Activated CD4-positive, alpha-beta T cell treated with anti-CD3 and anti-CD28 coated beads, Interleukin-2, amount 10 ng/mL, durations not matched to agents 7 days and 5 days (primary cell): Measurements from ENCODE around the gene MAP4K3. TPM values are rescaled to one million over a fixed set of nuclear protein-coding genes. Genes with fewer than 3 reads are reported as not detected.

Source experiments
- CTCF ChIA-PET: fragments of 350-600 bp; sonication (Branson Sonifier 250); formaldehyde crosslinking; loops from one replicate; lab custom pipeline; 2021; ENCODE audit warnings: antibody characterized with exemption; lab: Charles Lee
- POLR2A ChIA-PET: fragments of 350-600 bp; sonication (Branson Sonifier 250); formaldehyde crosslinking; loops from one replicate; lab custom pipeline; 2021; ENCODE audit warnings: antibody characterized with exemption; lab: Charles Lee
- DNase-seq: peaks from one replicate; pipeline ENCODE4 v3.0.0-alpha.2; 2020
- H3K27ac Mint-ChIP-seq: one replicate; pipeline ENCODE4 v1.8.0; 2021; ENCODE audit warnings: mild to moderate bottlenecking, moderate library complexity, mixed read lengths
- H3K27me3 Mint-ChIP-seq: one replicate; pipeline ENCODE4 v1.8.0; 2021; ENCODE audit warnings: mixed read lengths
- H3K36me3 Mint-ChIP-seq: one replicate; pipeline ENCODE4 v1.8.0; 2021; ENCODE audit warnings: low read depth, mixed read lengths
- H3K4me1 Mint-ChIP-seq: one replicate; pipeline ENCODE4 v1.8.0; 2021; ENCODE audit warnings: mixed read lengths
- H3K4me3 Mint-ChIP-seq: one replicate; pipeline ENCODE4 v1.8.0; 2021; ENCODE audit warnings: mild to moderate bottlenecking, moderate library complexity, mixed read lengths
- H3K9me3 Mint-ChIP-seq: one replicate; pipeline ENCODE4 v1.8.0; 2021; ENCODE audit warnings: mixed read lengths
- total RNA-seq, 2 experiments: library from RNA; stranded (reverse); gene quantifications; one replicate each; pipeline ENCODE4 v1.2.3, GENCODE V29; 2021

The MAP4K3 gene
- total RNA-seq, 2 experiments from 2014 or later: 8.1 to 8.7 TPM

DNA sequence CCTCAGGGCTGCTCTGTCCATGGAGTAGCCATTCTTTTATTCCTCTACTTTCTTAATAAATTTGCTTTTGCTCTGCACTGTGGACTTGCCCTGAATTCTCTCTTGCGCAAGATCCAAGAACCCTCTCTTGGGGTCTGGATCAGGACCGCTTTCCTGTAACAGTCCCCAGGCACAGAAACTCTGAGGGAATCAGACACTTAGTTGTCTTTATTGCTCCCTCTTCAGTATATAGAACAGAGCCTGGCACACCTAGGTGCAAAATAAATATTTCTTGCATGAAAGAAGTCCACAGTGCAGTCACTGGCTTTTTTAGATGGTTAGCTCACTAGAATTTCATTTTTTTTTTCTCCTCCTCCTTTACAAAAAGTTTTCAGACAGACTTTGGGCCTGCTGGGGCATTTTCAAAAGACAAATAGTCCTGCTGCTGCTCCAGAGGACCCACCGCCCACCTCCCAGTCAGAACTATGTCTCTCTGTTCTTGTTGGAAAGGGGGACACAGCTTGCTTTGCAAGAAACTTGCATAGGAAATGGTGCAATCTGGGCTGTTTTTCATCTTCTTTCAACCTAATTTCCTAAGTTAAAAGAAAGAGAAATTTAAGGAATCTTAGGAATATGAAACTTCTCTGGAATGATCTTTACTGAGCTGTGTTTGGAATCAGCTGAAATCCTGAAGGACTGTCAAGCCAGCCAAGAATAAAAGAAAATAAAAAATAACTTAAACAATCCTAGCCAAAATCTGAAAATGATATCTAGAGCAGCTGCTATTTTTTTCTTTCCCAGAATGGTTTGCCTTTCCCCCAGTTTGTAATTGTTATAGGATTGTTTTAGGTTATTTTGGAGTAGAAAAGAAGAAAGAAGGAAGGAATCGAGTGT lies 31.7 kb upstream of the MAP4K3 start:
- Mint-ChIP-seq H3K27ac (no peak overlapping the region), H3K9me3 (no peaks in the 10 kb centered on the region), H3K36me3 (no peaks in the 10 kb centered on the region), H3K4me1 (peaks cover 13% of the 10 kb centered on the region), H3K4me3 (no peak overlapping the region), H3K27me3 (no peaks in the 10 kb centered on the region)
- ChIA-PET POLR2A (no interaction called here), CTCF (no interaction called here)
- no peak for DNase-seq

DNA sequence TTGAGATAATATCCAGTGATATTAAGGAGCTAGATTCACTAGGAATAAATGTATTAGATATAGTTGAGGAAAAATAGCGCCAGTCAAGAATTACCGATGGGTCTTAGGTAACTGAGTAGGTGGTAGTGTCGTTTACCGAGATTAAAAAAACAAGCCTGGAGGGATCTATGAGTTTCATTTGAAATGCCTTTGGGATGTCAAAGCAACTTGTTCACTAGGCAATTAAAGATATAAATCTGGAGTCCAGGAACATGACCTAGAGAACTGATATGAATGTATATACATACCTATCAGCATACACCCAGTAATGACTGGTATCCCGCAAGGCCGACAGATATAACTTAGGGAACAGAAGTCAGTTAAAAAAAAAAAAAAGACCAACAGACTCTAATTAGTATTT lies 29.2 kb upstream of the MAP4K3 start:
- H3K27ac Mint-ChIP-seq: no peak overlapping the region
- POLR2A ChIA-PET: no interaction called here
- H3K4me1 Mint-ChIP-seq: peaks cover 13% of the 10 kb centered on the region
- H3K4me3 Mint-ChIP-seq: no peak overlapping the region
- no peak for DNase-seq
- no peaks in the 10 kb centered on the region for H3K27me3 Mint-ChIP-seq
- no peaks in the 10 kb centered on the region for H3K9me3 Mint-ChIP-seq
- CTCF ChIA-PET: no interaction called here
- no peaks in the 10 kb centered on the region for H3K36me3 Mint-ChIP-seq

DNA sequence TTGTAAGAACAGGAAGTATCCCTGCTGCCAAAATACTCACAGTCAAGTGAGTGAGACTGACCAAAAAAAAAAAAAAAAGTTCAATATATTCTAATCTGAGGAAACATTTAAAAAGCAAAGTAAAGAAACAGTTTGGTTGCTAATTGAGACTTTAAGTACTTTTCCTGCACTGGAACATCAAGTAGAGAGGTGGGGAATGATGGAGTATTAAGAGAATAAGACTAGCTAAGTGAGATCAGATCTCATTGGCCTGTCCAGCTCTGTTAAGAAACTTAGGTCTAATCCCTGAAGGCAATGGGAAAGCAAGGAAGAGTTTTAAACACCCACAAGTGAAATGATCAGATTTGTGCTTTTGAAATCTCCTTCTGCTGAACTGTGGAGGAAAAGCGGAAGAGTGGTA lies 27.8 kb upstream of the MAP4K3 start:
- no peak overlapping the region for H3K27ac Mint-ChIP-seq
- no peak for DNase-seq
- H3K4me1 Mint-ChIP-seq: peaks cover 13% of the 10 kb centered on the region
- H3K4me3 Mint-ChIP-seq: no peak overlapping the region
- H3K36me3 Mint-ChIP-seq: no peaks in the 10 kb centered on the region
- POLR2A ChIA-PET: no interaction called here
- no peaks in the 10 kb centered on the region for H3K9me3 Mint-ChIP-seq
- H3K27me3 Mint-ChIP-seq: no peaks in the 10 kb centered on the region
- CTCF ChIA-PET: interaction anchor here (1.1 kb wide), 1 partner anchor 11 kb away, joined by 3 read pairs; no protein-coding TSS in a partner anchor

DNA sequence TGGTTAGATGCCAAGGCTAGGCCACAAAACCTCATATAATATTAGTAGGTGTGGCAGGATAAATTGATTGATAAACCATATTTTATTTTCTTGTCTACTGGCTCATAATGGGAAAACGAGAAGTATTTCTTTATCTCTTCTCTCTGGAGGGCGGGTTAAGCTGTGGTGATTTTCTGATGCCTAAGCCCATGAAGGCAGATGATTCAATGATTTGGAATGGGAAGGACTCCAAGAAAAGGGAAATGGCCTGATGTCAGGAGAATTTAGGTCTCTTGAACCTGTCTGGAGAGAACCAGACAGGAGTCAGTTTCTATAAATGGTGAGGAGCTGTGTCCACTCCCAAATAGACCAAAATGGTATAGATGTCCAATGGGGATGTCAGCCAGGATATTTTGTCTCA lies 18.7 kb upstream of the MAP4K3 start:
- Mint-ChIP-seq H3K4me3 (no peak overlapping the region), H3K27me3 (no peaks in the 10 kb centered on the region), H3K9me3 (peaks cover 3% of the 10 kb centered on the region), H3K36me3 (peaks cover 5% of the 10 kb centered on the region), H3K4me1 (peaks cover 4% of the 10 kb centered on the region), H3K27ac (no peak overlapping the region)
- DNase-seq: no peak
- CTCF ChIA-PET: no interaction called here
- POLR2A ChIA-PET: no interaction called here

DNA sequence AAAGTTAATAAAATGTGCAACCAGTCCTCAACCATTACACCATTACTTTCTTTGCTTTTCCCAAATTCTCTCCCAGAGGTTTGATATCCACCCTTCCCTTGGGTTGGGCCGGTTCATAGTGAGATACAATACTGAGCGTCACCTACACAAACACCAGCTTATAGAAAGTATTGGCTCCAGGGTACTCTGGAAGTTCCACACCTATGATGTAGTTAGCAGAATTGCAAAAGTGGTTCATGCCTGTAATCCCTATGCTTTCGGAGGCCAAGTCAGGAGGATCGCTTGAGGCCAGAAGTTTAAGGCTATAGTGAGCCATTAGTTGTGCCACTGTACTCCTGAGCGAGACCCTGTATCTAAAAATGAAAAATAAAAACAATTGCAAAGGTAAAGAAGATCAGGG lies 15.3 kb upstream of the MAP4K3 start:
- no peak for DNase-seq
- ChIA-PET POLR2A (no interaction called here), CTCF (no interaction called here)
- H3K4me1 Mint-ChIP-seq: peaks cover 6% of the 10 kb centered on the region
- H3K4me3 Mint-ChIP-seq: no peak overlapping the region
- peaks cover 3% of the 10 kb centered on the region for H3K36me3 Mint-ChIP-seq
- H3K27ac Mint-ChIP-seq: no peak overlapping the region
- no peaks in the 10 kb centered on the region for H3K9me3 Mint-ChIP-seq
- H3K27me3 Mint-ChIP-seq: no peaks in the 10 kb centered on the region

DNA sequence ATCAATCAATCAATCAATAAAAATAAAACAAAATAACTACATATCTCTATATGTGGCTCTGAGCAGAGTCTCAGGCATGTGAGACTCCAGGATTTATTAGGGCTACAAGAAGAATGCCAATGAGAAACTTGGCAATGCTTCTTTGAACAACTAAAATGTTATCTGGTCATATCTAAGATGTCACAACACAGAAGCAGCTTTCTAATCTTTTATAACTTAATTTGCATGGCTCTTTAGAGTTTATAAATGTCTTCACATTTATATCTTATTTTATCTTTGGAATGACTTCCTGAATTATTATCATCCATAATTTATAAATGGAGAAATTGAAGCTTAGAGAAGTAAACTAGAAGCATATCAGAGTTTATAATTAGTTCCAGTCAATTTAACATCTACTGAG lies 14.9 kb upstream of the MAP4K3 start:
- DNase-seq: no peak
- H3K36me3 Mint-ChIP-seq: peaks cover 3% of the 10 kb centered on the region
- no peaks in the 10 kb centered on the region for H3K9me3 Mint-ChIP-seq
- H3K4me3 Mint-ChIP-seq: no peak overlapping the region
- H3K27ac Mint-ChIP-seq: no peak overlapping the region
- H3K27me3 Mint-ChIP-seq: no peaks in the 10 kb centered on the region
- CTCF ChIA-PET: interaction anchor here (1.2 kb wide), 1 partner anchor 11 kb away, joined by 6 read pairs; no protein-coding TSS in a partner anchor
- peaks cover 6% of the 10 kb centered on the region for H3K4me1 Mint-ChIP-seq
- POLR2A ChIA-PET: no interaction called here

DNA sequence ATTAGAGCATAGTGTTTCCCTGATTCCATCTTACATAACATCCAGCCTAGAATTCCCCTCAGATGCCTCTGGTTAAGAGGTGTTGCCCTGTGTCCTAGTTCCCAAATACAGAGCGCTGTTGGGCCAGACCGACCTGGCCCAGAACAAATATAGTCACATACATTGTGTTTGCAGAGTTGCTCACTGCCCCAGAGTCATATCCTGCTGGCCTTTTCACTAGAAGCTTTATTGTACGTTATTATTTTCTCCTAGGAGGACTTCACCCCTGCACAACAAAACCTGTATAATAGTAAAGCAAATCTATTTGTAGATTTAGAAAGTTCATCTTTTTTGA lies 11.1 kb upstream of the MAP4K3 start:
- Mint-ChIP-seq H3K4me1 (peaks cover 6% of the 10 kb centered on the region), H3K9me3 (peaks cover 4% of the 10 kb centered on the region), H3K27ac (no peak overlapping the region), H3K36me3 (peaks cover 5% of the 10 kb centered on the region), H3K27me3 (no peaks in the 10 kb centered on the region), H3K4me3 (no peak overlapping the region)
- DNase-seq: no peak
- CTCF ChIA-PET: interaction anchor here (1.3 kb wide), 1 partner anchor 9 kb away, joined by 5 read pairs; no protein-coding TSS in a partner anchor
- POLR2A ChIA-PET: no interaction called here

DNA sequence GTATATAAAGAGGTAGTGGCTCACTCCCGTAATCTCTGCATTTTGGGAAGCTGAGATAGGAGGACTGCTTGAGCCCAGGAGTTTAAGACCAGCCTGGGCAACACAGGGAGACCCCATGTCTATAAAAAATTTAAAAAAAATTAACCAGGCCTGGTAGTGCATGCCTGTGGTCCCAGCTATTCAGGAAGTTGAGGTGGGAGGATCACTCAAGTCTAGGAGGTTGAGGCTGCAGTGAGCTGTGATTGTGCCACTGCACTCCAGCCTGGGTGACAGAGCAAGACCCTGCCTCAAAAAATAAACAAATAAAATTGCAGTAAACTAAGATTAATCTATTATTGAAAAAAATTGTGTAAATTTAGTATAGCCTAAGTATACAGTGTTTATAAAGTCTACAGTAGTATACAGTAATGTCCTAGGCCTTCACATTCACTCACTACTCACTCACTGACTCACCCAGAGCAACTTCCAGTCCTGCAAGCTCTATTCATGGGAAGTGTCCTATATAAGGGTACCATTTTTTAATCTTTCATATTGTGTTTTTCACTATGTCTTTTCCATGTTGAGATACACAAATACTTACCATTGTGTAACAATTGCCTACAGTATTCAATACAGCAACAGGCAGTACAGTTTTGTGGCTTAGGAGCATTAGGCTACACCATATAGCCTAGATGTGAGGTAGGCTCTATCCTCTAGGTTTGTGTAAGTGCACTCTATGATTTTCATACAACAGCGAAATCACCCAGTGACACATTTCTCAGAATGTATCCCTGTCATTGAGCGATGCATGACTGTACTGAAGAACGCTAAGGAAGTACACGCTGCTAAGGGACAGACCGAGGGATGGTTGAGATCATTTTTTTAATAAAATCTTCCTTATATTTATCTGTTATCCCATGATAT lies 10.4 kb upstream of the MAP4K3 start:
- Mint-ChIP-seq H3K4me3 (no peak overlapping the region), H3K27me3 (no peaks in the 10 kb centered on the region), H3K36me3 (peaks cover 7% of the 10 kb centered on the region), H3K4me1 (peaks cover 6% of the 10 kb centered on the region), H3K9me3 (peaks cover 10% of the 10 kb centered on the region), H3K27ac (no peak overlapping the region)
- no peak for DNase-seq
- ChIA-PET POLR2A (no interaction called here), CTCF (interaction anchor here (0.7 kb wide), 1 partner anchor 18 kb away, joined by 3 read pairs; no protein-coding TSS in a partner anchor)

DNA sequence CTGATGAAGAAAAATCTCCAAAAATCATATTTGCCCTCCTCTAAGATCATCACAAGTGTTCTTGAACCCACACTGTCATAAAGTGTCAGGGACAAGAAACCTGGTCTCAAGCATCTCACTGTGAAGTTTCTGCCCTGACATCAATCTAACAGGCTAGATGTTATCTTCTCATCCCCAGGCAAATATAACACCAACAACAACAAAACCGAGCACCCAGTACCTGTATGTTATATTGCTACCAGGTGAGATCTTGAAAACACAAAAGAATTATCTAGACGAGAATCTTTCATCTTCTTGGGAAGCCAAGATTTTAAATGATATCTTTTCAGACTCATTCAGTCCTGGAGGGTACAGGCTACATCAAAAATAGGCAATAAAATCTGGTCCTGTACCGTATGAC lies 8.8 kb upstream of the MAP4K3 start:
- POLR2A ChIA-PET: no interaction called here

DNA sequence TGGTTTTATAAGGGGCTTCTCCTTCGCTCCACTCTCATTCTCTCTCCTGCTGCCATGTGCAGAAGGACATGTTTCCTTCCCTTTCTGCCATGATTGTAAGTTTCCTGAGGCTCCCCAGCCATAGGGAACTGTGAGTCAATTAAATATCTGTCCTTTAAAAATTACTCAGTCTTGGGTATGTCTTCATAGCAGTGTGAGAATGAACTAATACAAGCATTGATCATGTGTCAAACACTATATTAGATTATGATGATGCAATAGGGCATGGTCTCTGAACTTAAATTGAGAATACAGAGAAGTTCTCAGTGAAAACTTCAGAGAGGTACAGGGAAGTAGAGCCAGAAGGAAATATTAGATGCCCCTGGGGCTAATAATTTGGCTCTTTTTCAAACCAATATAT lies 5.9 kb upstream of the MAP4K3 start:
- Mint-ChIP-seq H3K27me3 (no peaks in the 10 kb centered on the region), H3K4me1 (peaks cover 16% of the 10 kb centered on the region), H3K9me3 (peaks cover 16% of the 10 kb centered on the region), H3K27ac (no peak overlapping the region), H3K4me3 (no peak overlapping the region), H3K36me3 (peaks cover 12% of the 10 kb centered on the region)
- DNase-seq: no peak
- ChIA-PET POLR2A (no interaction called here), CTCF (no interaction called here)

More for the DNA sequence above, 8.8 kb upstream of the MAP4K3 start:
- Mint-ChIP-seq H3K27me3 (no peaks in the 10 kb centered on the region), H3K36me3 (peaks cover 12% of the 10 kb centered on the region), H3K27ac (no peak overlapping the region), H3K9me3 (peaks cover 15% of the 10 kb centered on the region), H3K4me3 (no peak overlapping the region), H3K4me1 (peaks cover 2% of the 10 kb centered on the region)
- no peak for DNase-seq
- CTCF ChIA-PET: no interaction called here

DNA sequence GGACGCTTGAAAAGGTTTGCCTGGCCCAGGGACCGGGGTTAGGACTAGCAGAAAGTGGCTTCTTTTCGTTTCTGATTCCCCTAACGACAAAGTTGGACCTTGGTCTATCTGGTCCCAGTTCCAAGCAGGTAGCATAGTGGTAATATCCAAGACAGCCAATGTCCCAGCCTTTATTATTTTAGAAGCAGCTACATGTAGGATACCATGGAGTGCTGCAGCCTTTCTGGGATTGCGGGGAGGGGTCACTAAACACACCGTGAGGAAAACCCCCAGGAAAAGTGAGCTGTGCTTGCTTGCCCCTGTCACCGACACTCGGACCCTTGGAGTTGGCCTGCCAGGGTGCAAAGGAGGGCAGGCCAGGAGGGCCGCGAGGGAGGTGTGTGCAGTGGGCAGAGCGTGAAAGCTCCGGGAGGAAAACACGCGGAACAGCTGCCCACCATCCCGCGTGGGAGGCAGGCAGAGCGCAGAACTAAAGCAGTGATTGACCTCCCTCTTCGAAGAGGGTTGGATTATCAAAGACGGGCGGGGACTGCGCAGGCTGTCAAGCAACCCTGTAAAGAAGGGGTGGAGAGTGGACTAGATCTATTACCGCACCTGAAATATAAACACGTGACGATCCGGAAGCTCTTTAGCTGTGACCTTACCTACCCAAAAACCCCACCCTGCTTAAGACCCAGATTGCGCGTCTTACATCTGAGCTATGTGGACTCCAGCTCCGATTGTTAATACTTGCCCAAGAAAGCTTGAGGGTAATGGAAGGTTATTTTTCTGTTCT lies 624 bp upstream of the MAP4K3 start:
- Mint-ChIP-seq H3K27me3 (no peaks in the 10 kb centered on the region), H3K9me3 (peaks cover 8% of the 10 kb centered on the region), H3K36me3 (peaks cover 7% of the 10 kb centered on the region), H3K4me1 (peaks cover 46% of the 10 kb centered on the region), H3K27ac (peak overlapping the region; percentile 87), H3K4me3 (peak overlapping the region; percentile 83)
- DNase-seq: peak; percentile 50
- ChIA-PET POLR2A (interaction anchor here (0.7 kb wide), 1 partner anchor 156 kb away, joined by 3 read pairs; no protein-coding TSS in a partner anchor), CTCF (interaction anchor here (1.3 kb wide), 2 partner anchors 14 to 56 kb away, joined by 3 read pairs; no protein-coding TSS in a partner anchor)
